NCI-H1105 (cell line): Measurements from ENCODE around the gene BICD1.
"Not testable (repeated sequence)": the region's sequence is repeated elsewhere in the genome, so short reads cannot be mapped to it uniquely, and the experiment has no call there.

Experiments
- DNase-seq: peaks from one replicate; lab custom pipeline; 2025; lab: John Stamatoyannopoulos, UW

BICD1 gene

GRCh38 chr12:32145096-32145495, 38.4 kb downstream of the BICD1 start:
- no peak for DNase-seq

- DNase-seq: no peak
Measured at GRCh38 chr12:32146074-32146873, 39.6 kb downstream of the BICD1 start.

DNA sequence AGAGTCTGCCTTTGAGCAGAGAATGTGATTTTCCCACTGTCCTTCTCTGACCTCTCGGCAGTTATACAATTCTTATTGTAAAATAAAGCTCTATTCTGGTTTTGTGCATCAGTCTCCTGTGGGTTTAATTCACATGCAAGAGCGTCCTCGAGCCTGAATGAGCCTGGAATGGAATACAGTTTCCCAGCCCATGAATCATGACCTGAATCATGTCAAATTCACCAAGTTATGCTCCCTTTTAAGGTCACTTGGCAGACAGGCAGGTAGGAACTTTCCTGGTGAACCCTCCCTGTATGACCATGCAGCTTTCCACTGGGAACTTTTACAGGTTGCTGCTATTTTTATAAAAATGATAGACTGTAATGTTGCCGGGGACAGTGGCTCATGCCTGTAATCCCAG, 41.7 kb downstream of the BICD1 start:
- DNase-seq: no peak

DNA sequence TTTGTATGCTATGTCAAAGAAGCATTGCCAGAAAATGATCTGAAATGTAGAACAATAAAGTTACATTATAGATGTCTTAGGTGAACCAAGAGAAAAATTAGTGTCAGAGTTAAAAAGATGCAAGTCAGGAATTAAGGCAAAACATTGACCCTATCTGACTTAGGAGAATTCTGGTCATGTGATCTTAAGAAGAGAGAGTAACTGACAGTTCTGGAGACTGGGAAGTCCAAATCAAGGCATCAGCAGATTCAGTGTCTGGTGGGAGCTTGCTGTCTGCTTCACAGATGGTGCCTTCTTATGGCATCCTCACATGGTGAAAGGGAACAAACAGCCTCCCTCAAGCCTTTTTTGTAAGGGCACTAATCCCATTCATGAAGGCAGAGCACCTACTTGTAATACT, 42.8 kb downstream of the BICD1 start:
- DNase-seq: no peak

DNA sequence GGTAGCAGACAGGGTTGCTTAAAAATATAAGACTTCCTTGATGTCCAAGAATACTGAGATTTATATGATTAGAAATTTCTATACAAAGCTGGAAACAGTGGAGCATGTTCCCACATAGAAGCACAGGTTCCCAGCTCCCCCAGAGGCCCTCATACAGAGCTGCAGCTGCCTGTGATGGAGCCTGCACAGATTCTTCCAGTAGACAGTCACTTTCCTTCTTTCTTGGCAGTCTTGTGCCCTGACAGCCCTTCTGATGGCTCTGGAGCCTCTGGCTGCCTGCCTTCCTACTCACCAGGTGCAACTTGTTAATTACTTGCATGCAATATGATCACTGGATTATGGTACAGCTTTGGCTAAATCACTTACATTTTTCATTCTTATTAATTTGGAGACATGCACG, 44.4 kb downstream of the BICD1 start:
- peak; percentile 12 for DNase-seq

GRCh38 chr12:32151552-32151951, 44.9 kb downstream of the BICD1 start:
- DNase-seq: no peak

GRCh38 chr12:32155041-32155440, 48.4 kb downstream of the BICD1 start:
- no peak for DNase-seq

GRCh38 chr12:32155961-32156529, 49.4 kb downstream of the BICD1 start:
- DNase-seq: no peak

GRCh38 chr12:32158525-32158924, 51.9 kb downstream of the BICD1 start:
- no peak for DNase-seq

- no peak for DNase-seq
Measured at GRCh38 chr12:32159381-32159780, 52.7 kb downstream of the BICD1 start.

DNA sequence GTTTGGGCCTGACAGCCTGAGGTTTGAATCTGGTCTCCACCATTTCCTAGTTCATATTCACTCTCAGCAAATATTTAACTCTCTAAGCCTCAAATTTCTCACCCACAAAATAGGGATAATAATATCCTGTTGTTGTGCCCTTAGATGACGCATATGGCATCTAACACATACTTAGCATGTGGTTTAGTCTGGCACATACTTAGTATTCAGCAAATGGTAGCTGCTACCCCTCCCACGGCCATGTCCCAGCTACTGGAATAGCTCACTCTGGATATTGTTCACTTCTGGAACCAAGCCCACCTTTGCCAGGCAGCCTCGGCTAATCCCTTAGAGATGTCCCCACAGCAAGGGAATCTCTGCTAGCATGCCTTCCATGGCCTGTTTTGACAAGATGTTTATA, 53.3 kb downstream of the BICD1 start:
- DNase-seq: no peak

DNA sequence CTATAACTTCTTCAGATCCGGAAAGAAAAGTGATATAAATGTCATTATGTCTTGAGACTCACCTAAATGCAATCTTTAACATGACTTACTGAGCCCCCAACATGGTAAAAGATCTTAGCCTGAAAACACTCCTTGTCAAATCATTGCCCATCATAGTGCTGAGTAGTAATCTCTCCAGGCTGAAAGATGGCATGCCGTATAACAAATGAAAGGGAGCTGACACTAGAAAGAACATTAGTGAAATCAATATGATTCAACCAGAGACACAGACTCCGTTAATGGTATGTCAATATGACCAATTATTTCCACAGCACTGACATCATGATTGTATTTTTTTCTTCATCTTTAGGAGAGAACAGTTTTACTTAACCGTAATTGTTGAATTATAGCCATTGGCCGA, 54.4 kb downstream of the BICD1 start:
- no peak for DNase-seq

DNA sequence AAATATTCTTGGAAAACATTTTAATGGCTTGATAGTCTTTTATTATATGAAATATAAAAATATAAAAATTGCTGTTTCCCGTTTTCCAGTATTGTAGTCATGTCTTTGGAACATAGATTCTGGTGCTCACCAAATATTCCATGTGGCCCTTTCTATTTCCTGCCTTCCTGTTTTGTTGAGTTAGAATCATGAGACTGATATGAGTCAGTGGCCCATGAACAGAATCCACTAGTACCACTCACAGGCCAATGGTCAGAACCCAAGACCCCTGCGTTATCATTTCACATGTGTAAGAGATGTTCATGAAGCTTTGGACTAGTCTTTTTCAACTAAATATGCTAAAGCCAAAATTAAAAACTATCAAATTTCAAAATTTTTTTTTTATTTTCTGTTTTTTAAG, 56.9 kb downstream of the BICD1 start:
- no peak for DNase-seq

DNA sequence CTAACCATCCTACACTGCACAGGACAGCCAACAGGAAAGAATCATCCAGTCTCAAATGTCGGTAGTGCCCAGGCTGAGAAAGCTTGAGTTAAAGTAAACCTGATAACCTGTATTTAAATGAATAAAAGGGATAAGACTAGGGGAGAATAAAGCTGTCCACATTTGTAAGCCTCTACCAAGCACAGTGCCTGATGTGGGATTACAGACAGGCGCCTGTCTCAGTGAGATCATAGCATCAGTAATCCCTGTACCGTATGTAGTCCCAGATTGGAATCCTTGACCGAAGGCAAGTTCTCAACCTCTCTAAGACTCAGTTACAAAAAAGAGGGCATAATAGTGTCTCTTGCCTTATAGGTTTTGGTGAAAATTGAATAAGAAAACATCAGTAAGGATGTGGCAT, 59.9 kb downstream of the BICD1 start:
- no peak for DNase-seq

GRCh38 chr12:32170437-32170998, 63.9 kb downstream of the BICD1 start:
- DNase-seq: no peak

GRCh38 chr12:32171211-32171610, 64.6 kb downstream of the BICD1 start:
- no peak for DNase-seq

DNA sequence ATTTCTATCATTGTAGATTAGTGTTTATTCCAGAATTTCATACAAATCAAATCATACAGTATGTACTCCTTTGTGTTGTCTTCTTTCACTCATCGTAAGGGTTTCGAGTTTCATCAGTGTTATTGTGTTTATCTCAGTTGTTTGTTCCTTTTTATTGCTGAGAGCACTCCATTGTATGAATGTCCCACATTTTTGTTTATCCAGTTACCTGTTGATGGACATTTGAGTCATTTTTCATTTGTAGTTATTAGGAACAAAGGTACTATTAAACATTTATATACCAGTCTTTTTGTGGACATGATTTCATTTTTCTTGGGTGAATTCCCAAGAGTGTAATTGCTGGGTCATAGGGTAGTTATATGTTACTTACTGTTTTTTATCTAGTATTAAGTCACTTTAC, 70.0 kb downstream of the BICD1 start:
- no peak for DNase-seq

DNA sequence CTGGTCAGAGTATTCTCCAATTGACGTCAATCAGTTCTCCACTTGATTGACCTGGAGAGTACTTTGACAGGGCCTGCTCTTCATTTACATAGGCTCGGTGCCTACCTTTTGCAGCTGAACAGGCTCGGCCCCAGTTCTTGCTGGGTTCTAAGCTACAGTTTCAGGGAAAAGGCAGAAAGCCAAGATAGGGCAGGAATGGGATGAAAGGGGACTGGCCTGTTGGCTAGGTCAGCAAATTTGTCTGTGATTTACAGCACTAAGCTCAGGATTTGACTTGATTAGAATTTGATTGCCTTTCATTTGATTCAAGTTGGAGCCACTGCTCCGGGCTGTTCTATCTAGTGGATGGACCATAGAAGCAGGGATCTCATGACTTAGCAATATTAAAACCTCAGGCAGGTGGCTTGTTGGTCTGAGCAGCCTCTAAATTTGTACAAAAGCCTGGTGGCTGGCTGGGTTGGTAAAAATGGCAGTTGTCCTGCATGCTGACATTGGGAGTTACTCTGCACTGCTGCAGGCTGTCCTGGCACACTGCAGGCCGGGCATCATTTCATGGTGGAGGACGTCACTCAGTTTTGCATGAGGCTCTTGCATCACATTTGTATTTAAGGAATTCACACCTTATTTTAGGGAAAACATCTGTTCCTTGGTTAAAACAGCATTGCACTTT, 71.8 kb downstream of the BICD1 start:
- no peak for DNase-seq

- DNase-seq: no peak
Measured at GRCh38 chr12:32179011-32179395, 72.4 kb downstream of the BICD1 start.

GRCh38 chr12:32181498-32182175, 75.0 kb downstream of the BICD1 start:
- peak; percentile 32 for DNase-seq

DNA sequence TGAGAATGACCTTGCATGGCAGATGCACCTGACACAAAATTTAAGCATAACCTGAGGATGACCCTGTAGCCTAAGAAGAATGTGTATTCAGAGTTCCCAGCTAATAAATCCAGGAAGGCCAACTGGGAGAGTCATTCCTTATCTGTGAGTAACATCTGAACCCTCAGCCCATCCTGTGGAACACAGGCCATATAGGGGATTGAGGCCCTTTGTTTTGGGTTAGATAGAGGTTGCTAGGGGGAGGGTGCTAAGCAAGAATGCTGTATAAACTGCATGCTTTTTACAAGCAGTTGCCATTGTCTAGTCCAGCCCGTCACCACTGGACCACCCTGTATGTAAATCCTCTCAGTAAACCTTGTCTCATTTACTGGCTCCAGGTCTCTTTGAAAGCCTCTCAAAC, 77.0 kb downstream of the BICD1 start:
- DNase-seq: no peak

- not testable (repeated sequence) for DNase-seq
Measured at GRCh38 chr12:32187127-32187526, 80.5 kb downstream of the BICD1 start.

- DNase-seq: no peak
Measured at GRCh38 chr12:32191445-32191844, 84.8 kb downstream of the BICD1 start.
